Measurements from ENCODE around the gene KRT15.
"Not testable (repeated sequence)": the region's sequence is repeated elsewhere in the genome, so short reads cannot be mapped to it uniquely, and the experiment has no call there.

KRT15 gene

DNA sequence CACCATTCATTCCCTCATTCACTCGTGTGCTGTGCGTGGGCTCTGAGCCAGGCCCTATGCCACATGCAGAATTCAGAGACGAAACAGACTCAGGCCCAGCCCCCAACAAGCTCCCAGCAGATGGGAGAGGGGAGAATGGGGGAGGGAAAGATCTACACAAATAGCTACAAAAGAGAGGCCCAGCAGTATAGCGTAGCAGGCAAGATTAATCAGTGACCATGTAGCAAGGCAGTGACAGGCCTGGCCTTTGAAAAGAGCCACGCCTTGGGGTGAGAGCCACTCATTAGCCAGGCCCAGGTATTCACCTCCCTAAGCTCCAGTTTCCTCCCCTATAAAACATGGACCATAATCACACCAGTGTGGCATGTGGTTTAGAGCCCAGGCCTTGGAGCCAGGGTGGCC is 25.8 kb upstream of the KRT15 start:
- DNase-seq, result no peak

DNA sequence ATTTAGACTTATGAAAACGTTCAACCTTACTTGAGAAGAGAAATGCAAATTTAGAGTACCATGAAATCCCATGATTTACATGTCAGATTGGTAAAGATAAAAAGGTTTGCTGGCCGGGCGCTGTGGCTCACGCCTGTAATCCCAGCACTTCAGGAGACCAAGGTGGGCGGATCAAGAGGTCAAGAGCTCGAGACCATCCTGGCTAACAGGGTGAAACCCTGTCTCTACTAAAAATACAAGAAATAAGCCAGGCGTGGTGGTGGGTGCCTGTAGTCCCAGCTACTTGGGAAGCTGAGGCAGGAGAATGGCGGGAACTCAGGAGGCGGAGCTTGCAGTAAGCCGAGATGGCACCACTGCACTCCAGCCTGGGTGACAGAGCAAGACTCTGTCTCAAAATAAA is 24.1 kb upstream of the KRT15 start:
- DNase-seq, result not testable (repeated sequence)

DNA sequence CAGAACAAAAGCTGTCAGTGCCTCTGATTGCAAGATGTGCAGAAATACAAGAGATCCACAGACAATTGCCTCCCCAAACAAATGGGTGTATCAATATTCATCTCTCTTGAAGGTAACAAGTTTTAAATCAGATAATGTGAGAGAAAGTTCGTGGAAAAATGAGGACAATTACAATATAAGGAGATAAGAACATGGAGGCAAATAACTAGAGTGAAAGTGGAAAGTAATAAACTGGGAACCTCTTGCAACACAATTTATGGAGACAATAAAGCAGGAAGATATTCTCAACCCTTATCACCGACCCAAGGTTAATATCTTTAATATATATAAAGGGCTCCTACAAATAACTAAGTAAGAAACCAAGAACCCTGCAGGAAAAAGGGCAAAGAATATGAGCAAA is 23.7 kb upstream of the KRT15 start:
- no peak for DNase-seq

DNA sequence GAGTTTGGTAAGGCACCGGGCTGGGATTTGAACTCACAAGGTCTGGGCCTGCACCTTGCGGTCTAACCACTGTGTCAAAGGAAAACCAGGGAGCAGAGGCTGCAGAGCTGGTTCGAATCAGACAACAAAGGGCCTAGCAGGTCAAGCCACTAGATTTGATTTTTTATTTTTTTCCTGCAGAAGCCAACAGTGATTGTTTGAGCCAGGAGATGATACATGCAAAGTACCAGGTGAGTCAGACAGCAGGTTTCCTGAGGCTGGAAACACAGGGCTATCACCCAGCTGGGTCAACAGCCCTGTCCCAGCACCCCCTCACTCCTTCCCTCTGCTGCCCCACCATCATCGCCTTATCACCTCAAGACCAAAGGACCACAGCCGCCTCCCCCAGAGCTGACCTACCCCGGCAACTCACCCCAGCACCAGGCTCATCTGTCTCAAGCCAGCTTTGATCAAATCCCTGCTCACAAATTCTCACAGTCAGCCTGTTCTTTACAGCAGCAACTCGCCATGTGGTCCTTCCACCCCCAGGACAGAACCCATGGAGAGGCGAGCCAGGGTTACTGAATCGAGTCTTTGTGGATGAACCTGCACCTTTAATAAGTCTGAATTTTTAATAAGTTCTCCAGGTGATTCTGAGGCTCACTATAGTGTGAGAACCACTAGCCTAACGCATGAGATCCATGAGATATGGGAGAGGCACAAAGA is 22.4 kb upstream of the KRT15 start:
- no peak for DNase-seq

DNA sequence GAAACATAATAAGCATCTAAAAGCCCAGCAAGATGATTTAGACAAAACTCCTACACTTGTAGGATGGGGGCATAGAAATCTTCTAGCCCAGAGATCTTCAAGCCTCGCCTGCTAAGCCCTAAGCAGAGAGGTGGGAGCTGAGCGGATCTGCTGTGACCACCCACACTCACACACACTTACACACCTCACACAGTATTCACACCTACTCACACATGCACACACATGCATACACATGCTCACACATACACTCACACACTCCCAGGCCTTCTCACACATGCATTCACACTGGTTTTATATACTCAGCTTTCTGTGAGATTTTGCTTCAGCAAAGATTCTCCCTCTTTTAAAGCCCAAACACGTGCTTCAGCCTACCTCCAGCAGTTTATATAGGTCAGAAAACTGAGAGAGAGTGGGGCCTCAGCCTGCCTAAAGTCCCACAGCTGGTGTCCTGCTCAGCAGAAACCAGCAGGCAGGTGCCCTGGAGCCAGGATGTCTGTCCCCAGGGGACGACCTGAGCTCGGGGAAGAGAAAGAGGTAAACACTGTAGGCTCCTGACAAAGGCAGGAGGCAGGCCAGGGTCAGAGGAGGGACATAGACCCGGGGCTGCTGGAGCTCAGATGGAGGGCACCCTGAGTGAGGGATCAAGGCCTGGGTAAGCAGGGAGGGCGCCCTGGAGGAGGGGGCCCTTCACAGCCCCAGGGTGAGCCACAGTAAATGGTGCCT is 21.4 kb upstream of the KRT15 start:
- DNase-seq, result no peak

DNA sequence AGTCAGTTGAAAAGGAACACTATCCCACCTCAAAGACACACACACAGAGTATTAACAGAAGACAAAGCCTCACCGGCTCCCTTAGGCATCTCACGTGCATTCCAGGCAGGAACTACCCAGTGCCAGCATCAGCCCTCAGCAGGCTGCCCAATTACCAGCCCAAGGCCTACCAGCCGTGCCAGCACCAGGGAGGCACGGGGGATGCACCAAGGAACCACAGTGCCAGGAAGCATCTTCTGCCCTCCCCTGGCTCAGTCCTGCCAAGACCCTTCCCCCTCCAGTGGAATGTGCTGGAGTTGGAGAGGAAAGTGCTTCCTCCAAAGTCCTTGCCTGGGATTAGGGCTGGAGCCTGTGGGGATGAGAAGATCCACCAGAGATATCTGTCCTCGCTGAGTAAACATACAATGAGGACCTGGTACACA is 20.4 kb upstream of the KRT15 start:
- no peak for DNase-seq

DNA sequence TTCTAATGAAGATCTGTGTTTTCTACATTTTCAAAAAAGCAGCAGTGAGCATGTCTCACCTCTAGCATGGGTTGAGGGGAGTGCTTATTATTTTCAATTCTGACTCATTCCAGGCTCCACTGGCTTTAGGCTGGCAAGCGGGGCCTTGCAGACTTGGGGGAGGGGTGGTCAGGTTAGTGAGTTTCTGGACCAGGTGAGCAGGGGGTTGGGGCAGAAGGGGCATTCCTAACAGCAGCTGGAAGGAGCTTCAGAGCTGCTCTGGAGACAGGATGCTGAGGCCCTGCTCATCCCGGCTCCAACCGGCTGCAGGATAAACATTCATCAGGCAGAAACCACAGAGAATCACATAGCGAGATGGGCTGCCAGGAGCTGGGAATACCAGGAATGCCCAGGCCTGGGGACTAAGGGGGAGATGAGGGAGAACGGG is 19.9 kb upstream of the KRT15 start:
- DNase-seq, result no peak

DNA sequence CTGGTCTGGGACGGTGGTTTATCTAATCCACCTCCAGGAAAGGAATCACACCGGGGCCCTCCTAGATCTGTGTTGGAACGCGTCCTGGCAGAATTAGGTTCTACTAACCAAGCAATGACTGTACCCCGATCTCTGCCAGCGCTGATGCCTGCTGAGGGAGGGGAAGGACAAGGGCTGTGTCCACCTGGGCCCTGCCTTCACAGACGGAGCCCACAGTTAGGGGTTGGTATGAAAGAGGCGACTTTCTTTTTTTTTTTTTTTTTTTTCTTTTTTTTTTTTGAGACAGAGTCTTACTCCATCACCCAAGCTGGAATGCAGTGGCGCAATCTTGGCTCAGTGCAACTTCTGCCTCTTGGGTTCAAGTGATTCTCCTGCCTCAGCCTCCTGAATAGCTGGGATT is 19.3 kb upstream of the KRT15 start:
- no peak for DNase-seq

DNA sequence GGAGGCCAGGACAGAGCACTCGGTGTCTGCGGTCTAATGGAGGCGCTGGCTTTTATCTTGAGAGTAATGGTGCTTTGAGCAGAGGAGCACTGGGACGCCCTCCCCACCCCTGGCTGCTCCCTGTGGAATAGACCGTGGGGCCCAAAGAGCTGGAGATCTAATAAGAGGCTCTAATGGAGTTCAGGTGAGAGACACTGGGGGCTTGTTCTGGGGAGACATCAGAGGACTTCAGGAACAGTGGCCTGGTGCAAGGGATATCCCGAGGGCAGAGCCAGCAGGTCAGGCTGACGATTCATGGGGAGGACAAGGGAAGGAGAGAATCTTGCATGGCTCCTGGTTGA is 18.9 kb upstream of the KRT15 start:
- no peak for DNase-seq

DNA sequence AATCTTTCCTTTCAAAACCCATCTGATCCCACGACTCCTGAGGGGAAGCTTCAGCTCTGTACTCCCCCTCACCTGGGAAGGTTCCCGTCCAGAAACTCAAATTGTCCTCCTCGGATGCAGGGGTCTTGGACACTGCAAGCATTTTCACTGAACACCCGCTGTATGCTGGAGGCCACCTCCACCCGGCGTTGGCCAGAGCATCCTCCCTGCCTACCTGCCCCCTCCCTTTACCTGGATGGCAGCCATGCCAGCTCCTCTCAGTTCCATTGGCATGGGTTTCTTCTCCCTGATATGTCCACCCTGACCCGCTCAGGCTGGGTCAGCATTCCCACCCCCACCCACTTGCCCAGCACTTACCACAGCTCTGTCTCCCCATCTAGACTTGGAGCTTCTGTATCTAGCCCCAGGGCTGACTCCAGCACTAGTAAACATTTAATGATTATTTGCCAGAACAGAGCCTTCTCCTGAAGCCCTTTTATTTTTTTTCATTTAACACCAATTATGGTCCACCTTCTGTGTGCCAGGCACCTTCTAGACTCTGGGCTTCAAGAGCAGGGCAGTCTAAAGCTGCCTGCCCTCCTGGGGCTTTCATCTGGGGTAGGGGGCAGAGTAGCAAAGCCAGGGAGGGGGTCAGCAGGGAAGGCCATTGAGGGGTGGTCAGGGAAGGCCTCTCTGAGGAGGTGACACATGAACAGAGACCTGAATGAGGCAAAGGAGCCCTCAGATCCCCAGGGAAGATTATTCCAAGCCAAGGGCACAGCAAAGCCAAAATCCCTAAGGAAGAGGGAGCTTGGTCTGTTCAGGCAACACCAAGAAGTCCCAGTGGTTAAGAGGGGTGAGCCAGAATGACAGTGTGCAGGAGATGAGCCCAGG is 18.3 kb upstream of the KRT15 start:
- no peak for DNase-seq

DNA sequence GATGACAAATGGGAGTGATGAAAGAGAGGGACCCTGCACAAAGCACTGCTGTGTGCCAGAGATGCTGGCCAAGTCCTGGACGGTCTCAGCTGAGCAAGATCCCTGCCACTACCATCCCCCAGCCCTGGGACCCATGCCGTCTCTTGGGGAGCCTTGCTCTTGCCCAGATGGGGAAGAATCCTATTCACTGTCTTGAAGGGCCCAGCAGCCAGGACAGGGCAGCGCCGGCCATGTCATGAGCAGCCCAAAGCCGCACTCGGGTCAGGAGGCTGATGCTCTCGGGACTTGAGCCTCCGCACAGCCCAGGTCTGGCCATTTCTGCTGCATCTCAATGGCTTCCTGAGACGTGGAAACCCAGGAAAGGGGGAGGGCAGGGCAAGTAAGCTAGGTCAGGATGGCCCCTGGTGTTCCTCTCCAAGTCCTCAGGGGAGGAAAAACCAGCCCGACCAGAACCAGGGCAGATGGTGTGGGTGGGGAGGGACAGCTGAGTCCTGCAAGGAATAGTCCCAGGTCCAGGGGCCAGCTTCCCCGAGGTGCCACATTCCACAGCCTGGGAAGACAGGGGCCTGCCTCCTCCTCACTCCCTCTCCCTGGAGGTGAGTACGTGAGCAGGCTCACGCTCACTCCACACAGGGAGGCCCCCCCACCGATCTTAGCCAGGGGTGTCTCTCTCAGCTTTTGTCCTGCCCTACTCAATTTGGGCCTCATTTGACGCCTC is 17.2 kb upstream of the KRT15 start:
- no peak for DNase-seq

DNA sequence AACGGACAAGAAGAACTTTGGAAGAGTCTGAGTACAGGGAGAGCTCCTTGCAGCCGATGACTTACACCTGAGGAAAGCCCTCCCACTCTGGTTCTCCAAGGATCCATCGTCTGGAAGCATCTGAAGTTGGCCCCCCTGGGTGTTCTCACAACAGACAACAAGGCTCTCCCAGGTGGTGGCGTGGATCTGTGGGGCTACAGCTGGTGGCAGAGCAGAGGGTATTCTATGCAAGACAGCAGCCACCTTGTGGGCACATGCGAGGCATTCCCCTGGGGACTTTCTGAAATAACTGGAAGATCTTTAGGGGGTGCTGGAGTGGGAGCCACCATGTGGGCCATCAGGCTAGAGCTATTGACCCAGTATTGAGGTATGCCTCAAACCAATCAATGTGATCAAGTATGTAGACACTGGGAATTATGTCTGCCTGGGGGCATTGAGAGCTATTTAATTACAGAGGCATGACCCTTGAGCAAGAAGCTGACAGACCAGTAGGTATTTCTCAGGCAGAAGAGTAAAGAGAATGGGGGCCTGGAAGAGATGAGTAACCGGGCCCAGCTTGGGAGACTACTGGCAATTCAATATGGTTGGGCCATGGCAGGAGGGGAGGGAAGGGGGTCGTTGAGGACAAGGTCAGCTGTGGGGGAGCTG is 16.3 kb upstream of the KRT15 start:
- no peak for DNase-seq

DNA sequence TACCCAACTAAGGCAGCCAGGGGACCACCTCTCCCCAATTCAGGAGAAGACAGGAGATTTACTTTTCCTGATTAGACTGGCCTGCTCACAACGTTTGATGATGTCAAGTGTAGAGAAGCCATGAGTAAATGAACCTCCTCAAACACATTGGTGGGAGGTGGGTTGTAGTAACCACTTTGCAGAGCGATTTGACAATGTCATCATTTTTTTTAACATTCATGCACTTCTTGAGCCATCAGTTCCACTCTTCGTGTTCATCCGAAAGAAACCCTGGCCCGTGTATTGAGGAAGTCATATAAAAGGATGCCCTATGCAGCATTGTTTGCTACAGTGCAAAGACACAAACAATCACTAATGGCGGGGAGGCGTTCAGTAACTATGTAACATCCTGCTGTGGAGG is 14.9 kb upstream of the KRT15 start:
- DNase-seq, result no peak

DNA sequence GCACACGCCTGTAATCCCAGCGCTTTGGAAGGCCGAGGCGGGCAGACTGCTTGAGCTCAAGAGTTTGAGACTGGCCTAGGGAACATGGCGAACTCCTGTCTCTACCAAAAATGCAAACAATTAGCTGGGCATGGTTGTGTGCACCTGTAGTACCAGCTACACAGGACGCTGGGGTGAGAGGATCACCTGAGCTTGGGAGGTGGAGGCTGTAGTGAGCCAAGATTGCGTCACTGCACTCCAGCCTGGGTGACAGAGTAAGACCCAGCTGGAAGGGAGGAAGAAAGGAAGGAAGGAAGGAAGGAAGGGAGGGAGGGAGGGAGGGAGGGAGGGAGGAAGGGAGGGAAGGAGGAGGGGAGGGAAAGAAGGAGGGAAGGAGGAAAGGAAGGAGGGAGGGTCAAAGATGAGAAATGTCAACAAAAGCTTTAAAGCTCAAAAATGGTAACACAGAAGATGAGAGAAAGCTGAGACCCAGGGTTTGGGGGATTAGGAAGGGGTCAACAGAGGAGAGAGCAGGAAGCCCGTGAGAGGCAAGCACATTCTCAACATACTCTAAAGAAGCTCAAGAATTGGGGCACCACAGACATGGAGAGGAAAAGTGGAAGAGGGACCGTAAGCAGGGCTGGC is 14.4 kb upstream of the KRT15 start:
- no peak for DNase-seq

DNA sequence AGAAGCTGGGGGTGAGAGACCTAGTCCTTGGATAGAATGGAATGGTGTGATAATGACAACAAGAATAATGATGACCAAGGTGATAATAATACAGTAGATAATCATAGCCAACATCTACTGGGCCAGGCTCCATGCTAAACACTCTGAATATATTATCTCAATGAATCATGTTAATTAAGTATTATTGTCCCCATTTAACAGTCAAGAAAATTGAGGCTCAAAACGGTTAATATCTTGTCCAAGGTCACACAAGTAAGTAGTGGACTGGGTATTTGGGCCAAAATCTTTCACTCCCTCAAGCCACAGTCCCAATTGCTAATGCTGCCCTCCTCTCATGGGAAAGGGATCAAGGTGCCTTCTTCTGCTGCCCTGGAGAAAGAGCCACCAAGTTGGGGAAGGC is 13.3 kb upstream of the KRT15 start:
- DNase-seq, result no peak

DNA sequence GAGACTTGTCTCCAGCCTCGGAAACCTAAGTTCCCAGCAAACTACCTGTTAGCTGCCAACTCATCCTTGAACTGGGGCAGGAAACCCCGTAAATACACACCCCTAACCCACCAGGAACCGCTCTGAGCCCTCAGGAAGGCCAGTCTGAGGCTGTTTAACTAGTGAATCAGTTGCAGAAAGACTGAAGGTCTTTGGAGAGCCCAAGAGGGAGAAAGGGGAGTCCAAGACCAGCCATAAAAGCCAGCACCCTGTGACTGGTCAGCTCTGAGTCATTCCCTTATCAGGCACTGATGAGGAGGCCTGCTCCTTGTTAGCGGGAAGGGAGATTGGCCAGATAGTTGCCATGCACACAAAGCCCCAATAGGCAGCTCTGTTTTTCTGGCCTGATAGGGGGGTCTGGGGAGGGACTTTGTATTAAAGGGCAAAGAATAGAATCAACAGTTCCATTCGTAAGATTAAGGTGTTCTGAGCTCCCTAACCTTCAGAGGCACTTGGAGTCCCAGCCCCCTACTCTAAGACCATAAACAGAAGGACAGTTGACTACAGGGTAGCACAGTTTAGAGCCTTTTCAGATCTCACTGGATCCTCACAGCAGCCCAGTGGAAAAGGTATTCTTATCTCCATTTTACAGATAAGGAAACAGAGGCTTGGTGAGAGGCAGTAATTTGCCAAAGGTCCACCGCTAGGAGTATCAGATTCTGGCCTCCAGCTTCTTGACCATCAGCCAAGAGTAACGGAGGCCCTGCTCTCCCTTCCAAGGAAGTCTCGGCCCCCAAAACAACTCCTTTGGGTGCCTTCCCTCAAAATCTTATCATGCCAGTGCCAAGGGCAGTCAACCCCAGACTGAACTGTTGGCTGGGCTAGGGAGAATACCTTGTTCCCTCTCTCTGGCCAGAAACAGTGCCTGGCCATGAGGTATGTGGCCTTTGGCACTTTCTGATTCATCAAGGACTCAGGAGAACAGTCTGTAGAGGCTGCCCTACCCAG is 11.7 kb upstream of the KRT15 start:
- no peak for DNase-seq

DNA sequence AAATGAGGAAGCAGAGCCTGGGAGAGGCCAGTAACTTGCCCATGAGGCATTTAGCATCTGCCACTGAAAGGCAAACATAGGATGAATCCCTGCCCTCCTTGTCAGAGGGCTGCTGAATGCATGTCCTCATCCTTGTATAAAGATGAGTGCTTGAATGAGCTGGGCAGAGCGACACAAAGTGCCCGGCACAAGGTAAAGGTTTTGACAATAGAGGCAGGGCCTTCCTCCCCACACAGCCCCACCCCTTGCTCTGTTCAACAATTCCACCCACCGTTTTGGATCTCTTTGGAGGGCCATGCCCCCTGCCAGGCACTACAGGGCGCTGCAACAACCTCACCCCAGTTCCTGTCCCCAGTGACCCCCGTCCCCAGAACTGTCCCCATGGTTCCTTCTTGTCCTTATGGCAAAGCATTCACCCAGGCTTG is 10.8 kb upstream of the KRT15 start:
- no peak for DNase-seq

DNA sequence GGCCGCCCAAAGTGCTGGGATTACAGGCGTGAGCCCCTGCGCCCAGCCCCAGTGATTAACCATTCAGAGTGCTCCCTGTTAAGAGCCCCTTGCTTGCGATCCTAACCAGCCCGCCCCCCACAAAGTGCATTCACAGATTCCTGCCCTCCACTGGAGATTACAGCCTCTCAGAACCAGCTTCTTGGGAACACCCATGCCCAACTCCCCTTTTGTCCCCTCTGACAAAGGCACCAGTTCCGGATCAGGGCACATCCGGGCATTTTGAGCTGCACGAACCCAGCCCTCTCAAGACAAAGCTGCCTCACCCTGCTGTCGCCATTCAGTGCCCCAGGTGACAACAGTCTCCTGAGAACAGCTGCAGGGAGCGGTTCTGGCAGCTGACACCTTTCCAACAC is 10.3 kb upstream of the KRT15 start:
- no peak for DNase-seq

Data from hypothalamus (tissue), 51 donors.